Panc1 (cell line): ENCODE measurements around the gene ARHGEF28.

ENCODE experiments used
- CTCF ChIP-seq: fragments of 450-650 bp; IDR thresholded peaks from 2 replicates; pipeline ENCODE4 v1.5.1; 2017; ENCODE audit warnings: mild to moderate bottlenecking
- REST ChIP-seq, 2 experiments: IDR thresholded peaks; 2 replicates each; pipeline ENCODE4 v1.6.1; 2011 to 2012; ENCODE audit warnings: low read depth in 2 of 2, control low read depth in 1 of 2, low read length in 1 of 2, mild to moderate bottlenecking in 1 of 2, moderate library complexity in 1 of 2; ENCODE audit not compliant: insufficient read depth in 1 of 2
- SIN3A ChIP-seq: IDR thresholded peaks from 2 replicates; pipeline ENCODE4 v1.6.1; 2012; ENCODE audit warnings: low read depth, mild to moderate bottlenecking, low read length, moderate library complexity, borderline replicate concordance; ENCODE audit not compliant: insufficient read depth

DNA sequence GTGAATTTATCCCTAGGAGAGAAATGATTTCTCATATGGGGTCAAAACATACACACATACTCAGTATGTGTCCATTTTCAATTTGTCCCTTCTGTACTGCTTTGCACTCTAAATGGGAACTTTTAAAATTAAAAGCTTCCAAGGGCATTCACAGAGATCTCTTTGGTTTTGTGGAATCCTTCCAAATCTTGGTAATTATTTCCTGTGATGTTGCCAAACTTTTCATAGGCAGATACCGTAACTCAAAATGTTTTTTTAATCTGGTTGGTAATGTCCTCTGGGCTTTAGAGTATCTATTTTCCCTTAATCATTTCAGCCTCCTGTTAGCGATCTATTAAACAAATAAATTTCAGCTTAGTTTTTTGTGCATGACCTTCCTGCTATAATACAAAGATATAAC lies 282.4 kb downstream of the ARHGEF28 start:
- TF ChIP-seq SIN3A = no peak
- TF ChIP-seq CTCF = no peak
- no peak for TF ChIP-seq REST (IDR thresholded peaks at IDR 0.05; ENCODE audit: insufficient read depth in 1 of 2, low read depth in 2 of 2, low read length in 1 of 2)
